ENCODE measurements around the gene DUSP16.
A peak's percentile ranks its signal among the peaks of the same experiment; 100 is the strongest.
"Not testable (repeated sequence)": the region's sequence is repeated elsewhere in the genome, so short reads cannot be mapped to it uniquely, and the experiment has no call there.

Gene DUSP16

GRCh38 chr12:12543959-12544358 lies 18.7 kb downstream of the DUSP16 start:
- DNase-seq, result no peak

GRCh38 chr12:12542964-12543363 lies 19.7 kb downstream of the DUSP16 start:
- DNase-seq, result no peak

- no peak for DNase-seq
Observed at GRCh38 chr12:12542286-12542685, 20.4 kb downstream of the DUSP16 start.

GRCh38 chr12:12541782-12542181 lies 20.9 kb downstream of the DUSP16 start:
- no peak for DNase-seq

- no peak for DNase-seq
Observed at GRCh38 chr12:12540261-12541013, 22.2 kb downstream of the DUSP16 start.

- no peak for DNase-seq
Observed at GRCh38 chr12:12539028-12539810, 23.4 kb downstream of the DUSP16 start.

- no peak for DNase-seq
Observed at GRCh38 chr12:12538535-12538934, 24.1 kb downstream of the DUSP16 start.

GRCh38 chr12:12537421-12537820 lies 25.2 kb downstream of the DUSP16 start:
- peak; percentile 8 for DNase-seq

GRCh38 chr12:12534975-12535374 lies 27.7 kb downstream of the DUSP16 start:
- DNase-seq, result no peak

GRCh38 chr12:12534166-12534866 lies 28.3 kb downstream of the DUSP16 start:
- DNase-seq, result no peak

GRCh38 chr12:12533238-12533829 lies 29.3 kb downstream of the DUSP16 start:
- peak; percentile 31 for DNase-seq

GRCh38 chr12:12531194-12531593 lies 31.5 kb downstream of the DUSP16 start:
- DNase-seq, result no peak

GRCh38 chr12:12529783-12530421 lies 32.8 kb downstream of the DUSP16 start:
- no peak for DNase-seq

- DNase-seq, result no peak
Observed at GRCh38 chr12:12528361-12529270, 34.0 kb downstream of the DUSP16 start.

- DNase-seq, result no peak
Observed at GRCh38 chr12:12527820-12528296, 34.8 kb downstream of the DUSP16 start.

GRCh38 chr12:12524128-12524527 lies 38.5 kb downstream of the DUSP16 start:
- DNase-seq, result no peak

- DNase-seq, result no peak
Observed at GRCh38 chr12:12523229-12523628, 39.4 kb downstream of the DUSP16 start.

- not testable (repeated sequence) for DNase-seq
Observed at GRCh38 chr12:12522657-12523056, 40.0 kb downstream of the DUSP16 start.

- DNase-seq, result no peak
Observed at GRCh38 chr12:12521888-12522287, 40.8 kb downstream of the DUSP16 start.

- DNase-seq, result no peak
Observed at GRCh38 chr12:12521044-12521485, 41.6 kb downstream of the DUSP16 start.

GRCh38 chr12:12520273-12520672 lies 42.4 kb downstream of the DUSP16 start:
- no peak for DNase-seq

Data from fibroblast of skin of right quadriceps (primary cell).